GF-D8 (cell line): Measurements from ENCODE around the gene L3MBTL1.
"Not testable (repeated sequence)": the region's sequence is repeated elsewhere in the genome, so short reads cannot be mapped to it uniquely, and the experiment has no call there.

ENCODE experiments used
- DNase-seq: peaks from one replicate; lab custom pipeline; 2025; lab: John Stamatoyannopoulos, UW

L3MBTL1 gene

GRCh38 chr20:43507150-43508080 lies at the start of gene L3MBTL1:
L3MBTL1 (plus strand) TSS chr20:43507697; CDS start chr20:43513504, 5,807 bp downstream.
- DNase-seq = no peak

- DNase-seq = no peak
These were observed 49.0 kb upstream of the L3MBTL1 start for GRCh38 chr20:43458422-43458924.

GRCh38 chr20:43459022-43459942 lies 48.2 kb upstream of the L3MBTL1 start:
- DNase-seq = no peak

GRCh38 chr20:43460172-43460829 lies 47.2 kb upstream of the L3MBTL1 start:
- no peak for DNase-seq

GRCh38 chr20:43460830-43461200 lies 46.7 kb upstream of the L3MBTL1 start:
- no peak for DNase-seq

- DNase-seq = no peak
These were observed 45.4 kb upstream of the L3MBTL1 start for GRCh38 chr20:43461894-43462659.

- no peak for DNase-seq
These were observed 44.6 kb upstream of the L3MBTL1 start for GRCh38 chr20:43462660-43463526.

- no peak for DNase-seq
These were observed 43.8 kb upstream of the L3MBTL1 start for GRCh38 chr20:43463527-43464218.

GRCh38 chr20:43464219-43464790 lies 43.2 kb upstream of the L3MBTL1 start:
- DNase-seq = no peak

GRCh38 chr20:43465625-43465943 lies 41.9 kb upstream of the L3MBTL1 start:
- DNase-seq = no peak

GRCh38 chr20:43467589-43467988 lies 39.9 kb upstream of the L3MBTL1 start:
- DNase-seq = no peak

GRCh38 chr20:43472671-43473380 lies 34.7 kb upstream of the L3MBTL1 start:
- no peak for DNase-seq

- DNase-seq = no peak
These were observed 34.2 kb upstream of the L3MBTL1 start for GRCh38 chr20:43473381-43473704.

GRCh38 chr20:43477193-43477592 lies 30.3 kb upstream of the L3MBTL1 start:
- DNase-seq = no peak

GRCh38 chr20:43477619-43478018 lies 29.9 kb upstream of the L3MBTL1 start:
- no peak for DNase-seq

GRCh38 chr20:43490038-43490437 lies 17.5 kb upstream of the L3MBTL1 start:
- no peak for DNase-seq

GRCh38 chr20:43492101-43492500 lies 15.4 kb upstream of the L3MBTL1 start:
- no peak for DNase-seq

- DNase-seq = no peak
These were observed 12.1 kb upstream of the L3MBTL1 start for GRCh38 chr20:43495388-43495787.

GRCh38 chr20:43502021-43502420 lies 5.5 kb upstream of the L3MBTL1 start:
- not testable (repeated sequence) for DNase-seq
